Measurements from ENCODE around the gene PIANP.

The PIANP gene

DNA sequence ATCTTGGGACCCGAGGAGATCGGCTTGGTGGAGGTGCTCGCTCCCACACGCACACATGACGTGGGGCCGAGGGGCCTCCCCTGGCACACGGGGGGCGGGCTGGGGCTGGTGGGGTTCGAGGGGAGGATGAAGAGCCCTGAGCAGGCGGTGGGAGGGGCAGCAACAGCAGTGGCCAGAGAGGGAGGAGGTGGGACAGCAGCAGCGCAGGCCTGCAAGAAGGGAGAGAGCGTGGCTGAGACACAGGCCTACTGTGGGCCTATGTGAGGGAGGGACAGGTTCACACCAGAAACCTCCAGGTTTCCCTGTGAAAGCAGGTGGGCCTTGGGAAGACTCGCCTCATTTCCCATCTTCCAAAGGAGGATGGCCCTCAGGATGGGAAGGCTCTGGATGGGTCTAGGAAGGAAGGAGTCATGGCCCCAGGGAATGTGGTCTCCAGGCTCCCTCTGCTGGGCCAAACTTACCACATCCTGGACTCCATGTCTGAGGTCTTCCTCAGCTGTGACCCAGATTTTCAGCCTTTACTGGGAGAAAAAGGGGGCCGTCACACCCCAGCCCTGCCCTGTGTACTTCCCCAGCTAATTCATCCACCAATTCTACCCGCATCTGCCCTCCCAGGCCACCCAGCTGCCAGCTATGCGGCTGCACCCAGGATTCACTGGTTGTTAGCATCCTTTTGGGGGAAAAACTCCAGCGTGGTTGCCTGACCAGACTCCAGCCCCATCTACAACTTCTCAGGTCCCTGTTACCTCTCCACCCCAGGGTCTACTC is 2.8 kb downstream of the PIANP start:
- peak; percentile 21 for DNase-seq (ENCODE audit: low read depth)
- TF ChIP-seq, protein P1, sequence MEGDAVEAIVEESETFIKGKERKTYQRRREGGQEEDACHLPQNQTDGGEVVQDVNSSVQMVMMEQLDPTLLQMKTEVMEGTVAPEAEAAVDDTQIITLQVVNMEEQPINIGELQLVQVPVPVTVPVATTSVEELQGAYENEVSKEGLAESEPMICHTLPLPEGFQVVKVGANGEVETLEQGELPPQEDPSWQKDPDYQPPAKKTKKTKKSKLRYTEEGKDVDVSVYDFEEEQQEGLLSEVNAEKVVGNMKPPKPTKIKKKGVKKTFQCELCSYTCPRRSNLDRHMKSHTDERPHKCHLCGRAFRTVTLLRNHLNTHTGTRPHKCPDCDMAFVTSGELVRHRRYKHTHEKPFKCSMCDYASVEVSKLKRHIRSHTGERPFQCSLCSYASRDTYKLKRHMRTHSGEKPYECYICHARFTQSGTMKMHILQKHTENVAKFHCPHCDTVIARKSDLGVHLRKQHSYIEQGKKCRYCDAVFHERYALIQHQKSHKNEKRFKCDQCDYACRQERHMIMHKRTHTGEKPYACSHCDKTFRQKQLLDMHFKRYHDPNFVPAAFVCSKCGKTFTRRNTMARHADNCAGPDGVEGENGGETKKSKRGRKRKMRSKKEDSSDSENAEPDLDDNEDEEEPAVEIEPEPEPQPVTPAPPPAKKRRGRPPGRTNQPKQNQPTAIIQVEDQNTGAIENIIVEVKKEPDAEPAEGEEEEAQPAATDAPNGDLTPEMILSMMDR (IDR thresholded peaks at IDR 0.05; ENCODE audit: control insufficient read depth, insufficient read depth, low read depth, low read length, missing control alignments), result peak; percentile 82
- no peak overlapping the region for H3K4me3 ChIP-seq (ENCODE audit: control insufficient read depth, low read depth, low read length)

DNA sequence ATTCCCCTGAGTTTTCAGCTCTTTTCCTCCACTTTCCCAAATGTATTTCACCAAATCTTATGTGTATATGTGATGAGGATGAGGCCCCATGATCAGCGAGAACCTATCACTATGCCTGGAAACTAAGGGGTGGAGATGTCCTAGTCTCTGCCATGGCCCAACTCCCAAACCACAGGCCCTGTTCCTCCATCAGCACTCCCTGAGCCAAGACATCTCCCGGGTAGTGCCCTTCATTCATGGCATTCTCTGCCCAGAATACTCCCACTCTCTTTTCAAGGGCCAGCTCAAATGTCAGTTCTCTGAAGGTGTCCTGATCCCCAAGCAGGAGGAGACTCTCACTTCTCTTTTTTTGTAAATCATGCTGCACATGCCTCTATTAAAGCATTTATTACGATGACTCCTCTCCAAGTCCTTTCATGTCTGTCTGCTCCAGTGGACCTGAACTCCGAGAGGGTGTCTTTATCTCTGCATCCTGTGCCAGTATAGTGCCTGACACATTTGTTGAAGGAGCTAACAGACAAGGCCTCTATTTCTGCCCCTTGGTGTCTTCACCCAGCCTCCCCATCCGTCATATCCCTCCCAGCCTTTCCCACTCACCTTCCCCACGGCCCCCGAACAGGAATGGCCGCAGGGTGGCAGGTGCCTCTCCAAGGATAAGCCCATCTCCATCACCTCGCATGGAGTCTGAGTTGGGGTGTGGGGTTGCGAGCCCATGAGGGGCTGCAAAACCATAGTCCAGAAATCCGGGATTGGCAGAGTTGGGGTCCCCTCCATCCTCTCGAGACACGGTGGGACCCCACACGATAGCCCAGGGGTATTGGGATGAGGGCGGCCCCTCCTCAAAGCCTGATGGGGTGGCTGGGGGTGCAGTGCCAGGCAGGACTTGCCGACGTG is 3.7 kb downstream of the PIANP start:
- no peak for DNase-seq (ENCODE audit: low read depth)
- no peak overlapping the region for H3K4me3 ChIP-seq (ENCODE audit: control insufficient read depth, low read depth, low read length)
- TF ChIP-seq, protein P1 (IDR thresholded peaks at IDR 0.05; ENCODE audit: control insufficient read depth, insufficient read depth, low read depth, low read length, missing control alignments), result no peak

DNA sequence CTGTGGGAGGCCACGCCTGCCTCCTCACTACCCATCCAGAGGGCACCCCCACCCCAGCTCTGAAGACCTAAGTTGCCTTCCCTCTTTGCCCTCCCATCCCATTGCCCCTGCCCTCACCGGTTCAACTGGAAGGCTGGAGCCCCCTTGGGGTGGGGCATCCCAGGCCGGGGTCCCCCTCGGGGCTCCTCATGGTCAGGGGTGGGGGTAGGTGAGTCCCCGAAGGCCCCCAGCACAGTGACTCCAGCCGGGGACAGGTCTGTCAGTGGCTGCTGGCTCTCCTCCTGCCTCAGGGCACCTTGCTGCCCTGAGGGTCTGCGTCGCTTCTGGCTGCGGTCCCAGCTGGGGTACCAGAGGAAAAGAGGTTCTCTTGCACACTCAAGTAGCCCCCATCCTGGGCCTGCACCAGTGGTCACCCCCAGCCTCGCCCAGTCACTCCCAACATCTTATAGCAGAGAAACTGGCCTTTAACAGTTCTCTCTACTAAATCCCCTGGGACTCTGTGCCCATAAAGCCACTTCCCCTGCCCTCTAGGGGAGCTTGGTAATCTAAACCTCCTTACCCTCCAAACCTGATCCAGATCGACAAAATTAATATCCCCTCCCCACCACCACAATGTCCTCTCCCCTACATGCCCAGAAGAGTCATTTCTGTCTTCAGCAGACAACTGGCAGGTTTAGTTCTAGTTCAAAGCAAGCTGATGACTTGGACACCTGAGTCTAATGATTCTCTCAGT is 5.1 kb downstream of the PIANP start:
- H3K4me3 ChIP-seq (ENCODE audit: control insufficient read depth, low read depth, low read length), result no peak overlapping the region
- DNase-seq (ENCODE audit: low read depth), result no peak
- TF ChIP-seq, protein P1 (IDR thresholded peaks at IDR 0.05; ENCODE audit: control insufficient read depth, insufficient read depth, low read depth, low read length, missing control alignments), result no peak

DNA sequence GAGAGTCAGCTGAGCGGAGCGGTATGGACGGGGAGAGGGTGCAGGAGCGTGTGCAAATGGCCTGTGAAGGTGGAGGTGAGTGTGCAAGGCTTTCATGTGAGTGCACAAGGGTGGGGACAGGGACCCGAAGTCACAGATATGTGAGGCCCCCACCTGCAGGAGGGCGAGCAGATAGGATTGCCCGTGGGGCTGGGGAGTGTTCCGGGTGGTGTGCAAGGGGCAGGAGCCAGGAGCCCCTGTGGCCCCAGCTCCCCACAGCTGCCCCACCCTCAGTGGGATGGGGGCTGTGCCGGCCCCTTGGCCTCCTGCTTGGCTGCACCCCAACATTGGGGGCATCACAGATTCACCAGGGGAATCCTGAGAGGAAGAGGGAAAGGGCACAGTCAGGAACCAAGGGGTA is 5.9 kb downstream of the PIANP start:
- DNase-seq (ENCODE audit: low read depth), result no peak
- no peak overlapping the region for H3K4me3 ChIP-seq (ENCODE audit: control insufficient read depth, low read depth, low read length)
- TF ChIP-seq, protein P1 (IDR thresholded peaks at IDR 0.05; ENCODE audit: control insufficient read depth, insufficient read depth, low read depth, low read length, missing control alignments), result no peak

DNA sequence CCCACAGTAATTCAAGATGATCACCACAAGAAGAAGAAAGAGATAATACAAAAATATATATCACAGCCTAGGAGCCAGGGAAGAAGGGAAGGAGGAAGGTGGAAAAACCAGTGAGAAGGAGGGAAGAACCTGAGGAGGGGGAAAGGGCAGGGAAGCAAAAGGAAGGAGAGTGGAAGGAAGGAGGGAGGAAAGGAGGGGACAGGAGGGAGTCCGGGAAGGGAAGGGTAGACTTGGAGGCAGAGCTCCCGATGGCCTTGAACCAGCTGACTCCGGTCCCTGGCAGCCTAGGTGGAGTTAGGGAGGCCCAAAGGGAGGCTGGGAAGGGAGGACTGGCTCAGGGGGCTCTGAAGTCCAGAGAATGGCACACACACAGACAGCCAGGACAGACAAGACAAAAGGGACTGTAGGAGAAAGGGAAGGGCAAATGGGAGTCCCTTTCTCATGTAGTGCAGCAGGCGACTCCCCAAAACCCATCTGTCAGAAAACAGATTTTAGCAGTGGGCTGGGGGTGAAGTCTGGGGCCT is 6.7 kb downstream of the PIANP start:
- DNase-seq (ENCODE audit: low read depth), result no peak
- TF ChIP-seq, protein P1 (IDR thresholded peaks at IDR 0.05; ENCODE audit: control insufficient read depth, insufficient read depth, low read depth, low read length, missing control alignments), result no peak
- no peak overlapping the region for H3K4me3 ChIP-seq (ENCODE audit: control insufficient read depth, low read depth, low read length)

DNA sequence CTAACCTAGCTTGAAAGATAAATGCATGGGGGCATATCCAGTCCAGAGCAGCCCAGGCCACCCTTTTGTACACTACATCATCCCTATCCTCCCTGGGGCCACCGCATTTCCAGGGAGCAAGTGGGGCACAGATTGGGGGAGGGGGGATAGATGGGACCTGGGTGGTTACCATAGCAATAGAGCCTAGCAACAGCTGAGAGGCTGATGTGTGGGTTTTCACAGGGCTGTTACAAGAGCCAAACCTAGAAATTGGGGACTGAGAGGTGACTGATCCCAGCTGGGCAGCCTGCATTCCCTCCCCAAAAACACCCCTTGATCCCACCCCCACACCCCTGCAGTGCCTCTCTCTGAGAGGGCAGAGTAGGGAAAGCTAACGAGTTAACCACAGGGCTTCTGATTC is 7.7 kb downstream of the PIANP start:
- no peak for DNase-seq (ENCODE audit: low read depth)
- TF ChIP-seq, protein P1 (IDR thresholded peaks at IDR 0.05; ENCODE audit: control insufficient read depth, insufficient read depth, low read depth, low read length, missing control alignments), result no peak
- no peak overlapping the region for H3K4me3 ChIP-seq (ENCODE audit: control insufficient read depth, low read depth, low read length)
